Skeletal muscle satellite cell (primary cell): ENCODE measurements around the gene TGFB2.
A peak's percentile ranks its signal among the peaks of the same experiment; 100 is the strongest.

ENCODE experiments used
- H3K27me3 ChIP-seq: 2 replicates; pipeline ENCODE4 v1.7.0; 2013; ENCODE audit warnings: low read length; ENCODE audit not compliant: control insufficient read depth, insufficient read depth
- H3K36me3 ChIP-seq: 2 replicates; pipeline ENCODE4 v1.7.0; 2013; ENCODE audit warnings: mild to moderate bottlenecking, control low read depth, low read length; ENCODE audit not compliant: insufficient read depth
- H3K4me1 ChIP-seq: 2 replicates; pipeline ENCODE4 v1.7.0; 2013; ENCODE audit warnings: low read length; ENCODE audit not compliant: control insufficient read depth, insufficient read depth
- H3K4me2 ChIP-seq: 2 replicates; pipeline ENCODE4 v1.7.0; 2013; ENCODE audit warnings: mild to moderate bottlenecking, low read length
- H3K4me3 ChIP-seq: 2 replicates; pipeline ENCODE4 v1.7.0; 2013; ENCODE audit warnings: low read length
- H3K9ac ChIP-seq: 2 replicates; pipeline ENCODE4 v1.7.0; 2013; ENCODE audit warnings: mild to moderate bottlenecking, low read depth, low read length, moderate library complexity
- H3K9me3 ChIP-seq: replicated peaks from 2 replicates; pipeline ENCODE4 v1.7.0; 2013; ENCODE audit warnings: mild to moderate bottlenecking, control low read depth, low read length

The TGFB2 gene

GRCh38 chr1:218459450-218459849 lies 114.3 kb downstream of the TGFB2 start:
- peaks cover 37% of the 10 kb centered on the region for H3K4me1 ChIP-seq
- H3K4me3 ChIP-seq = peak overlapping the region; percentile 34
- peak overlapping the region; percentile 68 for H3K4me2 ChIP-seq
- no peaks in the 10 kb centered on the region for H3K27me3 ChIP-seq
- peak overlapping the region; percentile 47 for H3K9ac ChIP-seq
- H3K36me3 ChIP-seq = no peaks in the 10 kb centered on the region
- no peaks in the 10 kb centered on the region for H3K9me3 ChIP-seq

DNA sequence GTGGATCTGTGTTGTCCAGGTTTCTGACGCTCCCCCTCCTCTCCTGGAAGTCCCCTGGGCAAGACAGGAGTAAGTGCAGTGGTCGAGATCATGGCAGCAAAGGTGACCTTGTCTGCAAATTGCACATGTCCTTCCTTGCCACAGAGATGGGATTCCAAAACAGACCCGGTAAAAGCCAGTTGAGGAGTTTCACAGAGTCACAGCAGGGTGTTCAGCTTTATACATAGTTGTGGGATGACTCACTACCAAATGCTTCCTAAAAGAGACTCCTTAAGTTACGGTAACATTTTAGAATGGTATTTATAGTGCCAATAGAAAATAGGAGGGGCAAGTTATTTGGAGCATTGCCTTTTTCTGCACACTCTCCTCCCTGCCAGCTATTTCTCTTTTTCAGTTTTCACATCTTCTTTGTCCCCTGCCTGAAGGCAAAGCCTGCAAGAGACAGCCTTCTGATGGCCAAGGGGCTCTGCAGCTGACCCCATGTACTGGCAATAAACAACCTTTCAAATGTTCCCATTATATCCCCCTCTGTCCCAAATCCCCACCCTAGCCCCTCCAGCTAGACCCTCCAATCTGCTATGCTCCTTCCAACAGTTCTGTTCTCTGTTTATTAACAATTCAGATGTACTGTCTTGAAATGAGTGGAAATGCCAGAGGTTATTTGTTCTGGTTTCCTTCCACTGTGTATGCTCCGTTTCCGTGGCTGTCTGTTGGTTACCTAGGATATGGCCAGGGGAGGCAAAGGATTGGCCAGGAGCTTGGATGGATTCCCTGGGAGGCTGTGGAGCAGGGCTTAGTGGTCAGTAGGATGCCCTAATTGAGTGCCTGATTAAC lies 115.0 kb downstream of the TGFB2 start:
- no peaks in the 10 kb centered on the region for H3K27me3 ChIP-seq
- peak overlapping the region; percentile 53 for H3K9ac ChIP-seq
- H3K4me1 ChIP-seq = peaks cover 41% of the 10 kb centered on the region
- peak overlapping the region; percentile 34 for H3K4me3 ChIP-seq
- peak overlapping the region; percentile 68 for H3K4me2 ChIP-seq
- H3K9me3 ChIP-seq = no peaks in the 10 kb centered on the region
- no peaks in the 10 kb centered on the region for H3K36me3 ChIP-seq

GRCh38 chr1:218461351-218461750 lies 116.2 kb downstream of the TGFB2 start:
- H3K4me1 ChIP-seq = peaks cover 45% of the 10 kb centered on the region
- H3K27me3 ChIP-seq = no peaks in the 10 kb centered on the region
- no peaks in the 10 kb centered on the region for H3K9me3 ChIP-seq
- no peak overlapping the region for H3K4me3 ChIP-seq
- H3K9ac ChIP-seq = no peak overlapping the region
- no peak overlapping the region for H3K4me2 ChIP-seq
- no peaks in the 10 kb centered on the region for H3K36me3 ChIP-seq

DNA sequence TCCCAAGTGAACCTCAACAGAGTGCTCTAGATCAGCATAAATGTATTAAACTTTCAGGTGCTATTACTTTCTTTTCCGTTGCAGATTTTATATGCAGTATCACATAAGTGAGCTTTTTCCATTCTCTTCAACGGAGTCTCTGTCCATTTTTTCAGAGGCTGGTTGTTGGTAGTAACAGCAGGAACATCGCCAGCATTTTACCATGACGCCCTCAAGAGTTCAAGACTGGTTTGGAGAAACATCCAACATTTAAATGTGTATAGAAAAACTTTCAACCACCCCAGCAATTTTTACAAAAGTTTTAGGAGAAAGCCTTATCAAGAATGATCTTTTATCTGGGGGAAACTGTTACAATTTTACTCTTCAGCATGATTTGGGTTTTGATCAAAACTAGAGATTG lies 117.0 kb downstream of the TGFB2 start:
- Histone ChIP-seq H3K4me1 (peaks cover 52% of the 10 kb centered on the region), H3K36me3 (no peaks in the 10 kb centered on the region), H3K27me3 (no peaks in the 10 kb centered on the region), H3K9me3 (no peaks in the 10 kb centered on the region), H3K9ac (peak overlapping the region; percentile 72), H3K4me2 (no peak overlapping the region), H3K4me3 (no peak overlapping the region)

GRCh38 chr1:218462587-218462986 lies 117.5 kb downstream of the TGFB2 start:
- no peaks in the 10 kb centered on the region for H3K9me3 ChIP-seq
- no peaks in the 10 kb centered on the region for H3K27me3 ChIP-seq
- H3K4me1 ChIP-seq = peaks cover 57% of the 10 kb centered on the region
- no peaks in the 10 kb centered on the region for H3K36me3 ChIP-seq
- H3K4me2 ChIP-seq = peak overlapping the region; percentile 74
- H3K4me3 ChIP-seq = no peak overlapping the region
- peak overlapping the region; percentile 72 for H3K9ac ChIP-seq

DNA sequence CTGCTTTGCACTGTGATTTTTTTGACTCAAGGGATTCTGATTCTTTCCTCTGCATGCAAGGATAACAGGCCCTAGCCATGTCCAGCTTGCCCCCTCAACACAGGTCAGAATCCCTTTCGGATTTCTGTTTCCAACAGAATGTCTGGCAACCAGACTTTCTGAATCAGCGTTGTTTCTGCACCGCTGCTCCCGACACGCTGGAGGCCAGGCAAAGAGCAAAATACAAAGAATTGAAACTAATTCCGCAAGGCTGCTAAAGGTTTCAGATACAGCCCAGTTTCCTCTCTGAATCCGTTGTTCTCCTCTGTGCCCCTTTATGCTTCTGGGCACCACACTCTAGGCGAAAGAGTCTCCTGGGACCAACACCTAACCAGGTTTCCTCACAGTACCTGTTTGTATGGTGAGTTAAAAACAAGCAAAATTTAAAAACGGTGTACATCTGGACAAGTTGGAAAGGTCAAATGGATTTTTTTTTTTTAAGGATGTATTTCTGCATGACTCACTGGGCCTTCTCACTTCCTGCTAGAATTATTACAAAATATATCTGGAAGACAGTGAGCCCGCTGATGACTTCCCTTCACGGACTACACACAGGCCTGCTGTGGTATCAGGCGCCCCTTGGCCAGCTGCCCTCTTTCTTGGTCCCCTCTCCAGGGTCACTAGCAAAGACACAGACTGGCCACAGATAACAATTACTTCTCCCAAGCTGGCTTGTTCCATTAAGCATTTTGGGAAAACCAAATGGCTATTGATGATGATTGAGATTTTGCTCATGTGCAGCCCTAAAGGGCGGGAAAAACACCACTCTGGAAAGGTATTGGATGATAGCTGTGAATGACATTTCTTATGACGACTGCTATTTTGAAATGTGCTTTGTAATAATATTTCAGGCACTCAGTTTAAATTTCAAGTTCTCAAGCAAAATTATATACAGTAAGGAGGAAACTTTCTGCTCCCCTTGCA lies 118.3 kb downstream of the TGFB2 start:
- H3K4me2 ChIP-seq = peak overlapping the region; percentile 74
- no peaks in the 10 kb centered on the region for H3K36me3 ChIP-seq
- peak overlapping the region; percentile 72 for H3K9ac ChIP-seq
- peak overlapping the region; percentile 37 for H3K4me3 ChIP-seq
- peaks cover 61% of the 10 kb centered on the region for H3K4me1 ChIP-seq
- H3K9me3 ChIP-seq = no peaks in the 10 kb centered on the region
- H3K27me3 ChIP-seq = no peaks in the 10 kb centered on the region

GRCh38 chr1:218464871-218465270 lies 119.7 kb downstream of the TGFB2 start:
- Histone ChIP-seq H3K4me1 (peaks cover 54% of the 10 kb centered on the region), H3K4me3 (no peak overlapping the region)

GRCh38 chr1:218466341-218467010 lies 121.3 kb downstream of the TGFB2 start:
- Histone ChIP-seq H3K36me3 (no peaks in the 10 kb centered on the region), H3K9me3 (no peaks in the 10 kb centered on the region), H3K27me3 (no peaks in the 10 kb centered on the region), H3K9ac (peak overlapping the region; percentile 54), H3K4me3 (no peak overlapping the region), H3K4me2 (peak overlapping the region; percentile 42), H3K4me1 (peaks cover 45% of the 10 kb centered on the region)

More at GRCh38 chr1:218464871-218465270, 119.7 kb downstream of the TGFB2 start:
- no peaks in the 10 kb centered on the region for H3K9me3 ChIP-seq
- no peaks in the 10 kb centered on the region for H3K36me3 ChIP-seq
- no peak overlapping the region for H3K9ac ChIP-seq
- H3K27me3 ChIP-seq = no peaks in the 10 kb centered on the region
- H3K4me2 ChIP-seq = no peak overlapping the region

GRCh38 chr1:218467101-218468072 lies 122.3 kb downstream of the TGFB2 start:
- Histone ChIP-seq H3K36me3 (no peaks in the 10 kb centered on the region), H3K27me3 (no peaks in the 10 kb centered on the region), H3K9me3 (no peaks in the 10 kb centered on the region), H3K4me3 (no peak overlapping the region), H3K4me2 (peak overlapping the region; percentile 42), H3K9ac (peak overlapping the region; percentile 54), H3K4me1 (peaks cover 40% of the 10 kb centered on the region)

GRCh38 chr1:218468711-218469110 lies 123.6 kb downstream of the TGFB2 start:
- Histone ChIP-seq H3K9ac (no peak overlapping the region), H3K9me3 (no peaks in the 10 kb centered on the region), H3K36me3 (no peaks in the 10 kb centered on the region), H3K4me1 (peaks cover 33% of the 10 kb centered on the region), H3K4me2 (no peak overlapping the region), H3K4me3 (no peak overlapping the region), H3K27me3 (no peaks in the 10 kb centered on the region)
